ENCODE results near the gene ITIH3.
A peak's percentile ranks its signal among the peaks of the same experiment; 100 is the strongest.
"Not testable (repeated sequence)": the region's sequence is repeated elsewhere in the genome, so short reads cannot be mapped to it uniquely, and the experiment has no call there.

The ITIH3 gene, protein sequence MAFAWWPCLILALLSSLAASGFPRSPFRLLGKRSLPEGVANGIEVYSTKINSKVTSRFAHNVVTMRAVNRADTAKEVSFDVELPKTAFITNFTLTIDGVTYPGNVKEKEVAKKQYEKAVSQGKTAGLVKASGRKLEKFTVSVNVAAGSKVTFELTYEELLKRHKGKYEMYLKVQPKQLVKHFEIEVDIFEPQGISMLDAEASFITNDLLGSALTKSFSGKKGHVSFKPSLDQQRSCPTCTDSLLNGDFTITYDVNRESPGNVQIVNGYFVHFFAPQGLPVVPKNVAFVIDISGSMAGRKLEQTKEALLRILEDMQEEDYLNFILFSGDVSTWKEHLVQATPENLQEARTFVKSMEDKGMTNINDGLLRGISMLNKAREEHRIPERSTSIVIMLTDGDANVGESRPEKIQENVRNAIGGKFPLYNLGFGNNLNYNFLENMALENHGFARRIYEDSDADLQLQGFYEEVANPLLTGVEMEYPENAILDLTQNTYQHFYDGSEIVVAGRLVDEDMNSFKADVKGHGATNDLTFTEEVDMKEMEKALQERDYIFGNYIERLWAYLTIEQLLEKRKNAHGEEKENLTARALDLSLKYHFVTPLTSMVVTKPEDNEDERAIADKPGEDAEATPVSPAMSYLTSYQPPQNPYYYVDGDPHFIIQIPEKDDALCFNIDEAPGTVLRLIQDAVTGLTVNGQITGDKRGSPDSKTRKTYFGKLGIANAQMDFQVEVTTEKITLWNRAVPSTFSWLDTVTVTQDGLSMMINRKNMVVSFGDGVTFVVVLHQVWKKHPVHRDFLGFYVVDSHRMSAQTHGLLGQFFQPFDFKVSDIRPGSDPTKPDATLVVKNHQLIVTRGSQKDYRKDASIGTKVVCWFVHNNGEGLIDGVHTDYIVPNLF

DNA sequence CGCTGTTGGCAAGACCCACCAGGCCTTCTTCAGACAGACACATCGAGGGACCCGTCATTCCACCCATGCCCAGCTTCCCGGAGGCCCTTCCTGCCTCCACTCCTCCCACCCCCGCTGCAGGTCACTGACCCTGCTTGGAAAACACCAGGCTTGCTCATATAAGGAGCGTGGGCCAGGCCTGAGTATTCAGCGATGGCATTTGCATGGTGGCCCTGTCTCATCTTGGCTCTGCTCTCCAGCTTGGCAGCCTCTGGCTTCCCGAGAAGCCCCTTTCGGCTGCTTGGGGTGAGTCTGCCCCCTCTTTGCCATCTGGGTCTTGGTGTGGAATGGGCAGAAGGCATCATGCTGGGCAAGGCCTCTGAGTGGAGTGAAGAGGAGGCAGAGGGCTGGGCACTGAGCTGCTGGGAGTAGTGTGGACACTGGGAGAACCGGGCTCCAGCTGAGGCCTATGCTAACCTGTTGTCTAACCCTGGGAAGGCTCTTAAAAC is at the start of gene ITIH3:
Gene ITIH3, plus strand, starts transcription at position 185 of the 488 bp plus-strand sequence. Its CDS starts 8 bp downstream, at position 193.
- DNase-seq (ENCODE audit: low read depth): no peak

DNA sequence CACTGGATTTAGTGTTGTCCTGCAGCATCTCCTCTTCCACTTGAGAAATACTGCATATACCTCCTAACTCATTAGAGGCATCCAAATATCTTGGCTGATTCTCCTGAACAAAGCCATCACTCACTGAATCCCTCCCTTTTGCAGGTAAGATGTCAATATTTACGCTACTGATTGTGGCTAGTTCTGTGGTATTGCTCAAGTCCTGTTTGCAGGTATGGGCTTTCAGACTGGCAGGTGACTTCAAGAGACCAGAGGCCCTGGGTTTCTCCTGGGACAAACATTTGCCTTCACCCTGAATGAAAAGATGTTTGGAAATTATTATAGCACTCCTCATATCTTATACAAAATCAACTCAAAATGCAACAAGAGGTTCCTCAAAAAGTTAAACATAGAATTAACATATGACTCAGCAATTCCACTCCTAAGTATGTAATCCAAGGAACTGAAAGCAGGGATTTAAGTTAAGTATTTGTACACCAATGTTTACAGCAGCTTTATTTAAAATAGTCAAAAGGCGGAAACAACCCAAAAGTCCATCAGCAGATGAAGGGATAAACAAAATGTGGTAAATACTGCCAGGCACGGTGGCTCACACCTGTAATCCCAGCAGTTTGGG is 42.4 kb upstream of the ITIH3 start:
- DNase-seq (ENCODE audit: low read depth): no peak

DNA sequence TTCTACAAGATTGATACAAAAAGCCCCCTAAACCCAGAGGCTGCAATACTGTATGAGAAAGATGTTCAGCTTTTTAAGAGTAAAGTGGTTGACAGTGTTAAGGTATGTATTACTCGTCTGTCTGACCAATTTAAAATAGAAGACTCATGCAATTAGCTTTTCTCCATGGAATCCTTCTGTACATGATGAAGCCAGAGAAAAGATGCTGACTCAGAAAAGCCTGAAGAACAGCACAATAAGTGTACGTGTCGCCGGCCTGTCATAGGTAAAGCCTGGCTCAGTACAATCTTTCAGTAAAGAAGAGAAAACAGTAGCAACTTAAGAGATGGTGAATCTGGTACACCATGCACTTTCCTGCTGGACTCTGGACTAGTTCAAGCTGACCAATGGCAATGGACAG is 40.2 kb upstream of the ITIH3 start:
- DNase-seq (ENCODE audit: low read depth): no peak

DNA sequence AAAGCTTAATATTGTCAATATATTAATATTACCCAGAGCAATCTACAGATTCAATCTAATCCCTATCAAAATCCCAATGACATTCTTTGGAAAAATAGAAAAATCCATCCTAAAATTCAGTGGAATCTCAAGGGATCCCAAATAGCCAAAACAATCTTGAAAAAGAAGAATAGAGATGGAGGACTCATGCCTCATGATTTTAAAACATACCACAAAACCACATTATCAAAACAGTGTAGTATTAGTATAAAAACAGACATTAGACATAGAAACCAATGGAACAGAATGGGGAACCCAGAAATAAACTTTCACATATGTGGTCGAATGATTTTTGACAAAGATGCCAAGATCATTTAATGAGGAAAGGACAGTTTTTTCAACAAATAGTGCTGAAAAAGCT is 38.5 kb upstream of the ITIH3 start:
- DNase-seq (ENCODE audit: low read depth): no peak

DNA sequence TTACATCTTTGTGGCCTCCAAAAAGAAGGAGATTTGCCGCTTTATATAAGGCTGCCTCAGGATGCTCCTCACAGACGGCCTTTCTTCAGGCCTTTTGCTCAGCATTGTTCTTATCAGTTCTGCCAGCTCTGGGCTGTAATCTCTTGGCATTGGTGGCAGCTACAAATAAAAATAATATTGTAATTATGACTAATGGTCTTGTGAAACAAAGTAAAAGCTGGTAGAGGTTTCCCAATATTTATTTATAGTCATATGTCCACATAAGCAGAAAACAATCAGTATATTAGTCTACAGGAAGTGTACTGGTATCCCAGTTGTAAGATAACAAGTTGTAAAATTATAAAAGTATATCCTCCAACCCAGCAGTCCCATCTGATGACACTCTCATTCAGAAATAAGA is 31.1 kb upstream of the ITIH3 start:
- DNase-seq (ENCODE audit: low read depth): no peak

DNA sequence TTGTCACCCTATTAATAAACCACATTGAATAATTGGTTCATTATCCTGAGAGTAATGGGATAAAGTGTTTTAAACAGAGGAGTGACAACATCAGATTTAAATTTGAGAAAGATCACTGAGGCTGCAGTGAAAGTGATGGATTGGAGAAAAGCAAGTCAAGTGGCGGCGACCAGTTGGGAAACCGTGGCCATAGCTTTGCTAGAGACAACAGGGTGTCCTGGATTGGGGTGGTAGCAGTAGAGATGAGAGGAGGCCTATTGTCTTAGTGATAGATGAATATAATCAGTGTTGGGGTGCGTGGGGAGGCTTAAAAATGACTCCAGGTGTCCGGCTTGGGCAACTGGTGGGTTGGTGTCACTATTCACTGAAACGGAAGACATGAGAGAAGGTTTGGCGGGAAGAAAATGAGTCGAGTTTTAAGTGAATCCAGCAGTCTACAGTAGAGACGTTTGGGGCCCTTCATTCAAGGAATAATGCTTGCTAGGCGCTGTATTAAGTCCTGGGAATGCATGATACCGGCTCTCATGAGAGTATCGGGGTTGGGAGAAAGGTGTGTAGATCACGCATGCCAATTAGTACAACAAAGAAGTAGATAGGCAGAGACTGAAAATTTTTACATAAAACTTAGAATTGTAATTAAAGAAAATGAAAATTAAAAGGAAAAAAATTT is 24.7 kb upstream of the ITIH3 start:
- peak; percentile 32 for DNase-seq (ENCODE audit: low read depth)

DNA sequence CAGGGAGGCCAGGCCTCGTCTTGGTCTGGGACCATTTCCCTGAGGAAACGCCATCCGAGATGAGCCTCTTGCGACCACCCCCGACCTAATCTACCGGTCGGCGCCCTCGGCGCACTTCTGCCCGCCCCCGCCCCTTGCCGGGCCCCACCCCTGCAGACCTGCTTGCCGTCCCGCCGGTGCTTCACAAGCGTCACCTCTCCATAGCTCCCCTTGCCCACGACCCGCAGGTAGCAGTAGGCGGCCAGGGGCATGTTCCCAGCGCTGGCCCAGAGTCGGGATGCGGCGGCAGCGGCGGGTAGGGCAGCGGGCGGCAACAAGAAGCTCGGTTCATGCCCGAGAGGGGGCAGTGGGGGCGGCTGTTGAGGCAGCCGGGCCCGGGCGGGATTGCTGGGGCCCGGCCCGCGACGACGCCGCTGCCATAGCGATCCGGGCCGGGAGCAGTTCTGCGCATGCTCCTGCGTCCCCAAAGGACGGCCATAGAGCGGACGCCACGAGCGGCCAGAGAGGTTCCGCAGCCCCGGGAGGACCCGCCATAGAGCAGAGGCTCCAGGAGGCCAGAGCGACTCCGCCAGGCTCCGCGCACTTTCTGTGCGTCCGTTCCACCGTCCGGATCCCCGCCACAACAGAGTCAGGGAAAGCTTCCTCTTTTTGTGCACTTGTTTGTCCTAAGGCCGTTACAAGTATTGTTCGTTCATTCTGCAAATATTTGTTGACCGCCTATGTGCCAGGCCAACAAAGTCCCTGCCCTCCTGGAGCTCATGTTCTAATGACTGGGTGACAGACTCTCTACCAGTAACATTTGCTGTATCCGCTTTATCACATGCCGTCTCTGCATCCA is 23.9 kb upstream of the ITIH3 start, which contains the start of gene NEK4:
Gene NEK4, minus strand, starts transcription at position 445 of the 838 bp plus-strand sequence. Its CDS starts 194 bp downstream, at position 251.
- peak; percentile 88 for DNase-seq (ENCODE audit: low read depth)

DNA sequence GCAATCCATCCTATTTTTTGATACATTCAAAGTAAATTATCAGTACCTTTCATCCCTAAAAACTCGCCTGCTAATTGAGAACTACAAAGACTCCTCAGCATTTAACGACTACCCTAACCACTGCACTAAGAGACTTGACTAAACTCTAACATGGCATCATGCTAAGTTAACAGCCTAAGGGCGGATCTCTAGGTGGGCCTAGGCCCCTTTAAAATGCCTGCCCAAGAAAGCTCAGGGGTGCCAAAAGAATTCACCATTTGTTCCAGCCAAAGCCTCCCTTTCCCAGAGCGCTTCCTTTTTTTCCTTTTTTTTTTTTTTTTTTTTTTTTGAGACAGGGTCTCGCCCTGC is 23.3 kb upstream of the ITIH3 start:
- DNase-seq (ENCODE audit: low read depth): no peak

DNA sequence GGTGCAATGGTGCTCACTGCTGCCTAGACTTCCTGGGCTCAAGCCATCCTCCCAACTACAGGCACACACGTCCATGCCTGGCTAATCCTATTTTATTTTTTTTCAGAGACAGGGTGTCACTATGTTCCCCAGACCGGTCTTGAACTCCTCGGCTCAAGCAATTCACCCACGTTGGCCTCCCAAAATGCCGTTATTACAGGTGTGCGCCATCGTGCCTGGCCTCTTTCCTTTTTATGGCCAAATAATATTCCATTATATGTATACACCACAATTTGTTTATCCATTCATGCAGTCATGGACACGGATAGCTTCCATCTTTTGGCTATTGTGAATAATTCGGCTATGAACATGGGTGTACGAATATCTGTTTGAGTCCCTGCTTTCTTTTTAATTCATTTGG is 22.9 kb upstream of the ITIH3 start:
- no peak for DNase-seq (ENCODE audit: low read depth)

DNA sequence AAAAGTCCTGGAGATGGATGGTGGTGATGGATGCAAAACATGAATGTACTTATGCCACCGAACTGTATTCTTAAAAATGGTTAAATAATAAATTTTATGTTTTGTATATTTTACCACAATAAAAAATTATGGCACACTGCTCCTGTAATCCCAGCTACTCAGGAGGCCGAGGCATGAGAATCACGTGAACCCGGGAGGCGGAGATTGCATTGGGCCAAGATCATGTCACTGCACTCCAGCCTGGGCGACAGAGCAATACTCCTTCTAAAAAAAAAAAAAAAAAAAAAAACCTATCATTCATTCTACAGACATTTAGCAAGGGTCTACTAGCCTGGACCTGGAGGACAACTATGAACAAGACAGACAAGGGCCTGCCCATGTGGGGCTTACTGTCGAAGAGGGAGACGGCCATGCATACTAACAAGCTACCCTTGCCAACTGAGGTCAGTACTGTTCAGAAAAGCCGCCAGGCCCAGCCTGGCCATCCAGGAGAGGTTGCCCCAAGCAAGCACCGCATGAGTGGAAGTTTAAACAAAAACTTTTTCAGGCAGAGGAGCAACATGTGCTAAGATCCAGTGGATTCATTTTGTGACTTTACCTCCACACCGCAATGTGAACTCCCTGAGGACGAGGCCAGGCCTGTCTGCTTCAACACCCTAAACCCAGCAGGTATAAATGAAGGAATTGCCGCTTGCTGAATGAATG is 21.1 kb upstream of the ITIH3 start:
- DNase-seq (ENCODE audit: low read depth): no peak

DNA sequence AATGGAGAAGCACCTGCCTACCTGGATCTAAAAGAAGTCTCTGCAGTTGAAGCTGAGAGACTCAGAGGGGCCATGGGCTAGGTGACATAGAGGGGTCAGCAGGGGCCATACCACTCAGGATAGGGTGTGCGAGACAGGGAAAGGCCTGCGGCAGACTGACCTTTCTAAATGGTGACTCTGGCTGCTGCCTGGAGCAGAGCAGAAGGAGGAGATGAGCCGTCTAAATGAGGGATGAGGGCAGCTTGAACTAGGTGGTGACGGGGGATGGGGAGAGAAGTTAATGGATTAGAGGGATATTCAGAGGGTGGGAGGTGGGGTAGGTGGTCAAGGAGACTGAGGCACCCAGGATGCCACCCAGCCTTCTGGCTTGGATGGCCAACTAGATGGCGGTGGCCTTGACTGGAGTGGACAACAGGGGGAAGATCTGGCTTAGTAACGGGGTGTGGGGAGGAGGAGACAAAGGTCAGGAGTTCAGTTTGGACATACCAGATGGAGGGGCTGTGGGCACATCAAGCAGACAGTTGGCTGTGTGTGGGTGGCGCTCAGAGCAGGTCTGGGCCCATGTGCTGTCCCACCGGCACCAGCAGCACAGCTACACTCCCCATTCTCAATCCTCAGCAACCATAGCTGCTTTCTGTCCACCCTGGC is 20.4 kb upstream of the ITIH3 start:
- no peak for DNase-seq (ENCODE audit: low read depth)

DNA sequence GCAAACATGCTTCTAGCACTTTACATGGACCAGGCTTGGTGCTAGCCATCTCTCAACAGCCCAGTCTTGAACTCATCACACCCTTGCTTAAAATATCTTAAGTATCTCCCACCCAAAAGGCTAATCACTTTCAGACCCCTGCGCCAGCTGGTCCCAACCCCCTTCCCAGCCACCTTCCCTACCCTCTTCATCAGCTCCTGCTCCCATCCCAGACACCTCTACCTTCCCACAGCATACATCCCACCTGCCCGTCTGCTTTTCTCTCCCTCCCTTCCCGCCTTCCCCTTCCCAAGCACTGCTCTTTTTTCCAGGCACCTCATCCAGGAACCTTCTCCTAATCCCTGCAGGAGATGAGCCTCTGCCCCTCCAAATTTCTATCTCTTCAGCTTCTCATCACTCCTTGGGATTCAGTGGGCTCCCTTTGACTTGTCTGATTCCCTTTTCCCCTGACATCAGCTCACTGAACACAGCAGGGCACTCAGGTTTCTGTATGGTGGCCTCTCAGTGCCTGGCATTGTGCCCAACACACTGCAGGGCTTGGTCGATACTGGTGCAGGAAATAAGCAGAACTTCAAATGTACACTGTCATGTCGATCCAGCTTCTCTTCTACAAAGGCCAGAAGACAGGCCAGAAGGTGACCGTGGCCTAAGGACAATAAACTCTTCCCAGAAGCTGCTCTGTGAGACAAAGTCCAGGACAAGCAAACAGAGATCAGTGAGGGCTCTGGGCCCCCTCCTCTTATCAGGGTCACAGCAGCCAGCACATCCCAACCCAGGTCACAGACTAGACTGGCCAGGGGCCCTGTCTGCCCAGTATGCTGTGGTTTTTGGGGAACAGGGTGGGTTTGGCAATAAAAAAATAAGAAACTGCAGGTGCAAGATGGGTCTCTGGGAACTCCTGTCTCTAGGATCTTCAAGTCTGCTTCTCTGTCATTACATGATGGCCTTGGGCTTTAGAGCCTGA is 19.4 kb upstream of the ITIH3 start:
- DNase-seq (ENCODE audit: low read depth): no peak

DNA sequence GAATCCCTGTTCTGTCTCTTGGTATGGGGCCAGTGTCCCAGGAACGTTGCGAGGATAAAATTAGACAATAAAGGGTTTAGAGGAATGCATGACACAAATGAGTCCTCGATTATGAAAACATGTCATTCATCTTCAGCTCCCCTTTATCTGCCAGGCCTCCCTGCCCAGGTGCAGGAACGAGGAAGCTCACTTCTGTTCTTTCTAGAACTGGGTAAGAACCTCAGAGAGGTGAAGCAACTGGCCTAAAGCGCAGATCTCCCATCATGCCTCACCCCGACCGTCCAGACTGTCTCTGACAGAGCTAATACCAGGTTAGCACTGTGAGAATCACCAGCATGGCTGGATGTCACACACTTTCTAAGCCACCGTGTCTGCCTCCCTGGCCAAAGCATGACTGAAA is 18.7 kb upstream of the ITIH3 start:
- no peak for DNase-seq (ENCODE audit: low read depth)

DNA sequence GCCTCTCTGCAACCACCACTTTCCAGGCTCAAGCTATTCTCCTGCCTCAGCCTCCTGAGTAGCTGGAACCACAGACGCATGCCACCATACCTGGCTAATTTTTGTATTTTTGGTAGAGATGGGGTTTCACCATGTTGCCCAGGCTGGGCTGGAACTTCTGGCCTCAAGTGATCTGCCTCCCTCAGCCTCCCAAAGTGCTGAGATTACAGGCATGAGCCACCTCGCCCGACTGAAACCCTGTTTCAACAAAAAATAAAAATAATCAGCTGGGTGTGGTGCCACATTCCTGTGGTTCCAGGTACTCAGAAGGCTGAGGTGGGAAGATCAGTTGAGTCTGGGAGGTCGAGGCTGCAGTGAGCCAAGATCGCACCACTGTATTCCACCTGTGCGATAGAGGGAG is 18.1 kb upstream of the ITIH3 start:
- DNase-seq (ENCODE audit: low read depth): not testable (repeated sequence)

DNA sequence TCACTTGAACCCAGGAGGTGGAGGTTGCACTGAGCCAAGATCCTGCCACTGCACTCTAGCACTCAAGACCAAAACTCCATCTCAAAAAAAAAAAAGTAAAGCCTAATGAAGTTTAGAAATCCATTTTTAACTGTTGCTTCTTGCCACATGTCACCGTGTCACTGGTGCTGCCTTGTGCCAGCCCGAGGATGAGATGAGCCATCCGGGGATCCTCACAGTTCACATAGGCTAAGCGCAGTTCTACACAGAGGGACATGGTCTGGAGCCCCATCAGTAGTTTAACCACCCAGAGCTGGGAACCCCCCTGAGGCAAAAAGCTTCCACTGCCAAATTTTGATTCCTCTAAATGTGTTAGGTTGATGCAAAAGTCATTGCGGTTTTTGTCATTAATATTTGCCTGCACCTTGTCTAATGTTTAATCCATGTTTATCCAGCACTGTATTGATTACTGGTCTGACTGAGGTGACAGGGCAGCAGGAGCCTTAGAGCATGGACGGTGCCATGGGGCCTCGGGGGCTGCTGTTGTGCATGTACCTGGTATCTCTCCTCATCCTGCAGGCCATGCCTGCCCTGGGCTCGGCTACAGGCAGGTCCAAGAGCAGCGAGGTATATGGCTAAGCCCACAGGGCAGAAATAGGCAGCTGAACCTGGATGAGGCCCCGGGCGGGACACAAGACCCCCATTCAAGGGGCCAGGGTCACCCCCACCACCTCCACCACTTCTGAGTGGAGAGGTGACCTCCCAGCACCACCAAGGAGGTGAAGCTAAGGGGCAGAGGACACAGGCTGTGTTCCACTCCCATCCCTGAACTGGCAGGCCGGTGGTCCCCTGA is 17.3 kb upstream of the ITIH3 start, which contains the start of gene ITIH1:
Gene ITIH1, plus strand, starts transcription at position 473 of the 832 bp plus-strand sequence. Its CDS starts 17 bp downstream, at position 490.
- DNase-seq (ENCODE audit: low read depth): no peak

DNA sequence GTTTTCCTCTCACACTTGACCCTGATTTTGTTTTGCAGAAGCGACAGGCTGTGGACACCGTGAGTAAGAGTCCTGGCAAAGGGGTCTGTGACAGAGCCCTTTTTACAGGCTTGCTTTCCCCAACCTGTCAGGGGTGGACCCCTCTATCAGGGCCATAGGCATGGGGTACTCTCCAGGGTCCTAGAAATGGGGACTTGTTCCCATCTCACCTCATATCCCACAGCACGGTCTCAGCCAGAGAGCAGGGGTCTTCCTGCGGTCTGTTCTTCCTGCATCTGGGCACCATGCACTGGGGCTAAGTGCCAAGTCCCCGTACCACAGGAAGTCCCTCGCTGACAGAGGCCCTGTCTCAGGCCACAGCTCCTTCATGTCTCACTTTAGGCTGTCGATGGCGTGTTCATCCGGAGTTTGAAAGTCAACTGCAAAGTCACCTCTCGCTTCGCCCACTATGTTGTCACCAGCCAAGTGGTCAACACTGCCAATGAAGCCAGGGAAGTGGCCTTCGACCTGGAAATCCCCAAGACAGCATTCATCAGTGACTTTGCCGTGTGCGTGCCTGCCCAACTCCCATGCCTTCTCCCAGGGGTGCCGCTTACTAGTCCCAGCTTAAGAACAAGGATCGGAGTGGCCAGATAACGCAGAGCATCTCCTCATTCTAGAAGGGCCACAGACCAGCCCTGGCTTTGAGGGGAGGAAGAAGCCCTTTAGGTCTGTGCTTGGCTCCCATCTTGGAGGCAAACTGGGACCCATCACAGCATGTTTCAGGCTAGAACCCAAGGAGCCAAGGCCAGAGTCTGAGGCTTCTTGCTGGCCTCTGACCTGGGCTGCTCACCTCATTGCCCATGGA is 16.4 kb upstream of the ITIH3 start:
- DNase-seq (ENCODE audit: low read depth): no peak

Measured in ELR (cell line).